H4 (cell line): Measurements from ENCODE around the gene APLP1. TPM values are rescaled to one million over a fixed set of nuclear protein-coding genes. Genes with fewer than 3 reads are reported as not detected.
"Not testable (repeated sequence)": the region's sequence is repeated elsewhere in the genome, so short reads cannot be mapped to it uniquely, and the experiment has no call there.

Experiments
- DNase-seq: peaks from one replicate; pipeline ENCODE4 v3.0.0-alpha.2; 2015; ENCODE audit warnings: low spot score
- total RNA-seq: library from RNA; depleted of rRNA; stranded (reverse); fragments of >200 nt; shearing (Covaris generic); gene quantifications from 2 replicates; pipeline ENCODE4 v1.2.3, GENCODE V29; 2014; rRNA removed

APLP1 gene
- total RNA-seq = 28.7 and 45.8 TPM in 2 replicates

DNA sequence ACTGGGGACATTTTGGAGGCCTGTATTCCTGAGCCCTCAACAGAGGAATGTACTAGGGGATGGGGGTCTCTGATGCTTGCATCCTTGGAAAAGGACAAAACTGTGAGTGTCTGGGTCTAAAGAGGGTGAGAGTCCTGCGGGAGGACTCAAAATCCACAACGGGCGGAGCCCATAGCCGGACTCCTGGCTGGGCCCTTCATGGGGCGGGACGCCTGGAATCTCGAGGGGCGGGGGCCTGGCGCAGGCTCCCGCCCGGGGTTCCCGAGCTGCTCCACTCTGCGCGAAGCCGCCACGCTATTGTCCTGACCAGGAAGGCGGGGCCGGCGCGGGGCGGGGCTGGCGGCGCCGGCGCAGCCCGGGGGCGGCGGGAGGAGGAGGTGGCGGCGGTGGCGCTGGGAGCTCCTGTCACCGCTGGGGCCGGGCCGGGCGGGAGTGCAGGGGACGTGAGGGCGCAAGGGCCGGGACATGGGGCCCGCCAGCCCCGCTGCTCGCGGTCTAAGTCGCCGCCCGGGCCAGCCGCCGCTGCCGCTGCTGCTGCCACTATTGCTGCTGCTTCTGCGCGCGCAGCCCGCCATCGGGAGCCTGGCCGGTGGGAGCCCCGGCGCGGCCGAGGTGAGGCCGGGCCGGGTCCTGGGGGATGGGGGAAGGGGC, at the start of gene APLP1:
Gene APLP1 (plus strand): TSS at position 403 of the 651 bp plus-strand sequence. CDS start 63 bp downstream, at position 466.
- peak; percentile 61 for DNase-seq

DNA sequence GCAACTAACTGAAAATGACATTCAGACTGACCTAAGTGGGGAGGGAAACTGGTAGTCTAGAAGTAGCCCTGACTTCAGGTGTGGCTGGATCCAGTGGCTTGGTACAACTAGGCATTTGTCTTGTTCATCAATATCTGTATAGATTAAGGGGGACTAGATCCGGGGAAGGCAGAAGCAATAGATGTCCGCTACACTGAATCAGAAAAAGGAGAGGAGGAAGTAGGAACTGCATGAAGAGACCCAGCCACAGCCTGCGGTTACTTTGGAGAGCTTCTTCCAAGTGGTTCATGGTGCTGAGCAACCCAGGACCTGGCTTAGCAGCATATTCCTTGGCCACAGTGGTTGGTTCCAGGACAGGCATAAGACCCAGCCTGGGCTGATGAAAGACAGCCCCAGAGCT, 45.8 kb upstream of the APLP1 start:
- no peak for DNase-seq

DNA sequence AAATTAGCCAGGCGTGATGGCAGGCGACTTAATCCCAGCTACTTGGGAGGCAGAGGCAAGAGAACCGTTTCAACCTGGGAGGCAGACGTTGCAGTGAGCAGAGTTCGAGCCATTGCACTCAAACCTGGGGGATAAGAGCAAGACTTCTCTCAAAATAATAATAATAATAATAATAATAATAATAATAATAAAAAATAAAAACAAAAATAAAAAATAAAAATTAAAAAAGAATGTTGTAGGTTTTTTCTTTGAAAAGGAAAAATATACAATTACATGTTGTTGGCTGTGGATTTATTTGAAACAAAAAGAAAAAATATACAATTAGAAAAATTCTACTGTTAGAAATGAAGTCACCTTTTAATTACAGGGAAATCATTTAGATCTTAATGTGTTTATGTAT, 44.2 kb upstream of the APLP1 start:
- DNase-seq = no peak

- DNase-seq = peak; percentile 61
These were observed 39.6 kb upstream of the APLP1 start for GRCh38 chr19:35828692-35829301.

DNA sequence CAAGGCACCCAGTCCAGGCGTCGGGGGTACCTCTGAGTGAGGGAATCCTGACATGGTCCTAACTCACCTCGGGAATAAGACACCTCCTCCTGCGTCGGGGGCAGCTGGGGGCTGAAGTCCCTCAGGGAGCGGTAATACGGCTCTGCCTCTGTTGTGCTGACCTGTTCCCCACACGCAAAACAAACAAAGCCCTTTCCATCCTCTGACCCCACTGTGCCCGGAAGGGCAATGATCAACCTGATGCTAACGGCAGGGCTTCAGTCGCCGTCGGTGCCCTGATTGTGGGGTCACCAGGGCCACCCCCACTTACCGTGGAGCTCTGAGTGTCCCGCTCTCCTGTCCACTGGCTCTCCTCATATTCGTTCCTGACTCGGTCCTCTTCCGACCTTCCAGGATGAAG, 37.4 kb upstream of the APLP1 start:
- no peak for DNase-seq

DNA sequence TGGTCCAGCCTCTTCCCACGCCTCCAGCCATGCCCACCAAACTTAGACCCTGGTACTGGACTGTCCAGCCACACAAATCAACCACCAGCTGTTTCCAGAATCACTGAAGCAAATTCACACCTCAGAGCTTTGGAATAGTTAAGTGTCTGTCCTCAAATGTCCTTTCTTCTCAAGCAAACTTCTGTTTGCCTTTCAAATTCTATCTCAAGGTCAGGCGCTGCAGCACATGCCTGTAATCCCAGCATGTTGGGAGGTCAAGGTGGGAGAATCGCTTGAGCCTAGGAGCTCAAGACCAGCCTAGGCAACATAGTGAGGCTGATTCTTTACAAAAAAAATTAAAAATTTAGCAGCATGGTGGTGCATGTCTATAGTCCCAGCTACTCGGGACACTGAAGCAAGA, 36.3 kb upstream of the APLP1 start:
- no peak for DNase-seq

GRCh38 chr19:35833972-35834371, 34.4 kb upstream of the APLP1 start:
- no peak for DNase-seq

- not testable (repeated sequence) for DNase-seq
These were observed 32.3 kb upstream of the APLP1 start for GRCh38 chr19:35836096-35836495.

DNA sequence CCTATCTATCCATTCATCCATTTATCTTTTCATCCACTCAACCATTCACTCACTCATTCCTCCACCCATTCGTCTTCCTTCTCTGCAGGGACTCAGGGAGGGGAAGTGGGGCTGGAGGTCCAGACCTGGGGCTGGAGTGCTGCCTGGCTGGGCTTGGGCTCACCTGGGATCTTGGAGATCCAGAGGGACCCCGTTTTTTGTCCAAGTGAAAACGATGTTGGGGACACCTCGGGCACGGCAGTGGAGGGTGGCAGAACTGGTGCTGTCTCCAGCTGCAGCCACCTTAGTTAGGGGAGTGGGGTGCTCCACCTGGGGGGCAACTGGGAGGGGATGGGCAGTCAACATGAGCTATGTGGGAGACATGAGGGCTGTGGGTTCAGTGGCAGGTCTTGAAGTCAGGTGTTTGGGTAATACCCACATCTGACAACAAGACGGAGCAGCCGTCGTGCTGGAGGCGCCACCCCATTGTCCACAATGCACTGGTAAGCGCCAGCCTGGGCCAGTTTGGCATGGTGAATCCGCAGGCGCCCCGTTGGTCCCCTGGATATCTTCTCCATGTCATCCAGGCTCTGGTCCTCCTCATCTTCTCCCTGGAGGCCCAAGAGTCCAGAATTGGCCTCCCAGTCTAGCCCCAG, 26.3 kb upstream of the APLP1 start:
- no peak for DNase-seq

GRCh38 chr19:35842666-35843272, 25.6 kb upstream of the APLP1 start:
- no peak for DNase-seq

GRCh38 chr19:35843676-35844481, 24.5 kb upstream of the APLP1 start:
- no peak for DNase-seq

DNA sequence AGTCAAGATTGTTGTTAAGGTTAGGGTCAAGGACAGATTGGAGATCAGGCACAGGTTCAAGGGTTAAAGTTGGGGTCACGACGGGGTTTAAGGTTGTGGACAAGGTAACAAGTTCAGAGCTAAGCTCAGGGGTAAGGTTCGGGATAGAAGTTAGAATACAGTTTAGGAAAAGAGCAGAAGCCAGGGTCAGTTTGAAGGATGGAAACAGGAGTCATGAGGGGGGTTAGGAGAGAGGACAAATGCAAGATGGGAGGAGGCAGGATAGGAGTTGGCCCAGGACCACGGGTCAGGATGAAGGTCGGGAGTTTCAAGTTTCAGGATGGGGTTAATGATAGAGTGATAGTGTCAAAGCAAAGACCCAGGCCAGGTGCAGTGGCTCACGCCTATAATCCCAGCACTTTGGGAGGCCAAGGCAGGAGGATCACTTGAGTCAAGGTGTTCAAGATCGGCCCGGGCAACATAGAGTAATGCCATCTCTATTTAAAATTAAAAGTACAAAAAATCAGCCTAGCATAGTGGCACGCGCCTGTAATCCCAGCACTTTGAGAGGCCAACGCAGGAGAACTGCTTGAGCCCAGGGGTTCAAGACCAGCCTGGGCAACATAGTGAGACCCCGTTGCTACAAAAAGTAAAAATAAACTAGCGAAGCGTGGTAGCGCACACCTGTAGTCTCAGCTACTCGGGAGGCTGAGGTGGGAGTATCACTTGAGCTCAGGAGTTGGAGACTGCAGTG, 23.7 kb upstream of the APLP1 start:
- no peak for DNase-seq

DNA sequence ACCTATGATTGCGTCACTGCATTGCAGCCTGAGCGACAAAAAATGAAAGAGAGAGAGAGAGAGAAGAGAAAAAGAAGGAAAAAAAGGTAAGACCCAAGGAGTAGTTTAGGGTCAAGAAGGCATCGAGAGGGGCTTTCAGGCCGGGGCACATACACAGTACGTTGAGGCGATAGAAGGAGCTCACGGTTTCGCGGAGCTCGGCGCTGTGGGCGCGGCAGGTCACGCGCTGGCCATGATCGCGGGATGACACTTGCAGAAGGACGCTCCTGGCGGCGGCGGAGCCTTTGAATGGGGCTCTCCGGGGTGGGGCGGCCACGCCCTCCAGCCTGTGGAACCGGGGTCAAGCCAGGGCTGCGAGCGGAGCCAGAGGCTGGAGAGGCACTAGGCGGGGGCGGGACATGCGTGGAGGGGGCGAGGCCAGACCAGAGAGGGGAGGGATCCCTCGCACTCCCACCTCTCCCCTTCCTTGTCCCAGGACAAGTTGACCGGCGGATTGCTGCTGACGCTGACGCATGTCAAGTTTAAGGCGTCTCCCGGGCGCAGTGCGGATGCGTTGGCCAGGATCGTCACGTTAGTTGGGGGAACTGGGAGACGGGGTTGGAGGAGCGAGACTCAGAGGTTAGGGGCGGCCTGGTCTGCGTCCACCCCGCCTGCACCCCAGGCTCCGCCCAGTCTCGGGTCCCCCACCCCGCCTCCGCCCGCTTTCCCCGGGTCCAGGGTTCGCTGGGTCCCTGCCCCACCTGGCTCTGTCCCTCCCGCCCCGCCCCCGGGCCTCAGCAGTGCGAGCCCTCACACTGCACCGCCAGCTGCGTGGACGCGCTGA, 22.9 kb upstream of the APLP1 start:
- DNase-seq = no peak

DNA sequence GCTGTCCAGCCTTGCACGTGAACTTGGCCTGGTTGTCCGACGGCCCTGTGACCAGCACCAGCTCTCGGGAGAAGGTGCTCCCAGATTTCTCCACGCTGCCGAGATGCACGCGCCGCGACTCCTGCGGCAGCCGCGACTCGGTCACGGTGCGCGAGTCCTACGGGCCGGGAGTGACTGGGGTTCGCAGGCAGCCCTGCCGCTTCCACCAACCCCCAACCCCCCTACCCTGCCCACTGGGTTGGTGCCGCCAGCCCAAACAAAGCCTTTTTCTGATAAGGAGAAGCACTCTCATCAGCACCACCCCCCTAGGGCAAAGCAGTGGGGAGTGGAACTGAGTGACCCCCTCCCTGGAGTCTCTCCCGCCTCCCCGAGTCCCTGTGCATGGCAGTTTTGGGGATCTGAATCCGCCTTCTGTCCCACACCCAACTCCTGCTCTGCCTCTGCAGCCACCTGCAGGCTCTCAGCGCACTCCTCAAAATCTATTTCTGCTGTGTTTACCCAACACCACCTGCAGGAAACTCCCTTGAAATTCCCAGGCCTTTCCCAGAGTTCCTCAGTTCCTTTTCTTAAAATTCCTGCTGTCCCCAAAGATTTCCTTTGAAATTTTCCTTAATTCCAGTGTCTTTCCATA, 22.2 kb upstream of the APLP1 start:
- DNase-seq = no peak

GRCh38 chr19:35847911-35848310, 20.5 kb upstream of the APLP1 start:
- no peak for DNase-seq

DNA sequence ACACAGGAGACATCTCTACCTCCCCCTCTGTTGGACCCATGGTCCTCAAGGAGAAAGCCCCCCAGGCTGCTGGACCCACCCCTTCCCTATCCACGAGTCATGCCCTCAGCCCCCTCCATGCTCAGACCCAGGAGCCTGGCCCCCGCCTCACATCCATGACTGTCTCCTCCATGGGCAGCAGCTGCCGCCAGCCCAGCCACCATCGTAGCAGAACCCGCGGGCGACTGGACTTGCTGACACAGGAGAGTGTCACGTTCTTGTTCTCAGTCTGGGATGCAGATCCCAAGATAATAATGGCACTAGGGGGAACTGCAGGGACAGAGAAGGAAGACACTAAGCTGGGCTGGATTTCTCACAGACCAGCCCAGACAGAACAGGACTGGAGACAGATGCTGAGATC, 19.9 kb upstream of the APLP1 start:
- no peak for DNase-seq

DNA sequence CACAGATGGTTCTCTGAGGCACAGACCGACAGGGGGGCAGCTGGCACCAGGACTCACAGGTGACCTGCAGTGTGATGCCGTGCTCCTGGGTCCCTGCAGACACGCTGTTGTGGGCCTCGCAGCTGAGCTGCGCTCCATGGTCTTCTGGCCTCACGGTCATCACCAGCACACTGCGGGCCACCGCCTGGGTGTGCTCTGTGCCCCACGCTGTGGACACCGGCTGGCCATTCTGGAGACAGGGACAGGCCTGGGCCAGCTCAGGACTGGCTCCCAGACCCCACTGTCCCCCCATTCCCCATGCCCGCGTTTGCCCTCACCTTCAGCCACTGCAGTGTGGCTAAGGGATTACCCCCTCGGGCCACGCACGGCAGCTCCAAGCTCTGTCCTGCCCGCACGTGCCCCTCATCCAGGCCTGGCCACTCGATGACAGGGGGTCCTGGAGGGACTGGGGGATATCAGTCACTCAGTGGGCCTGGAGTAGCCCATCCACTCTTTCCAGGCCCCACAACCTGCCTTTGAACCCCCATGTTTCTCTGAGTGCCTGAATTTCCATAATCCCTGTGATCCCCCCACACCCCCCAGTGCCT, 19.4 kb upstream of the APLP1 start:
- DNase-seq = no peak

DNA sequence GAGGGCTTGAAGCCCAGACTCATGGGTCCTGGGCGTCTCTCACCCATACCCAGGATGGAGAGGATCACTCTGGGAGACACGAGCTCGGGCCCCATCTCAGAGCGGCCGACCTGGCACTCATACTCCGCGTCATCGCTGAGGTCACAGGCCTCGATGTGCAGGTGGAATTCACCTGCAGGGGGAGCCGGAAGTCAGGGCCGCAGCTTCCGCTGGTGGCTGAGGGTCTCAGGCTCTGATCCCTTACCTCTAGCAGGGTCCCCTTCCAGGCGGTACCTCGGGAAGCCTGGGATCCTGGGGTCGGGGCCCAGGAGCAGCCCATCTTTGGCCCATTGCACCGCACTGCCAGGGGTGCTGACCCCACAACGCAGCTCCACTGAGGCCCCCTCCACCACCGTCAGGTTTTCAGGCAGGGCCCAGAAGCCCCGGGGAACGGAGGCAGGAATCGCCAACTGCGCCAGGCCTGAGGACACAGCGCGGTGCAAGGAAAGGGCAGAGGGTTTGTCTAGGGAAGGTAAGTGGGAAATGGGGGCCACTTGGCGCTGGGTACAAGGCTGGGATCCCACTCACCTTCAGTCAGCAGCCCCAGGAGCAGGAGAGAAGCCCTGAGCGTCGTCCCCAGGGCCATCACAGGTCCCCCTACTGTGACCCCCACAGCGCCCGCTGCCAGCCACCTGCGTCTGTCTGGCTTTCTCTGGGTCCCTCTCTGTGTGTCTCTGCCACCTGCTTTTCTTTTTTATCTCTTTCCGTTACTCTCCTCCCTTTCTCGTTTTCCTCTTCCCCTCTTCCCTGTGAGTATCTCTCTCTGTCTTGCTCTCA, 17.0 kb upstream of the APLP1 start:
- no peak for DNase-seq
